Heart right ventricle (tissue), 16 donors: Measurements from ENCODE around the gene CTBP1. TPM values are rescaled to one million over a fixed set of nuclear protein-coding genes. Genes with fewer than 3 reads are reported as not detected.

Experiments used
- ATAC-seq, 8 donors: fragments of 200-7000 bp; cut with Tn5 transposase; one replicate each; pipeline ENCODE4 v1.9.1; 2020; ENCODE audit warnings: mild to moderate bottlenecking in 8 of 8, moderate library complexity in 8 of 8, moderate number of reproducible peaks in 1 of 8
- DNase-seq, 2 donors: peaks; one replicate each; pipeline ENCODE4 v3.0.0-alpha.2; 2020
- H3K27ac ChIP-seq, 10 donors: fragments of 200-600 bp; sonication (generic) in 2 of 10; one replicate each; pipeline versions ENCODE4 v1.5.0 to v1.8.0; 2020 to 2022; ENCODE audit warnings: mild to moderate bottlenecking in 3 of 10
- H3K27me3 ChIP-seq, 7 donors: fragments of 200-600 bp; one replicate each; pipeline ENCODE4 v1.8.0; 2021 to 2022; ENCODE audit warnings: mild to moderate bottlenecking in 2 of 7
- H3K36me3 ChIP-seq, 9 donors: fragments of 200-600 bp; sonication (generic) in 1 of 9; one replicate each; pipeline versions ENCODE4 v1.5.0 to v1.8.0; 2020 to 2022; ENCODE audit warnings: mild to moderate bottlenecking in 2 of 9
- H3K4me1 ChIP-seq, 9 donors: fragments of 200-600 bp; sonication (generic) in 1 of 9; one replicate each; pipeline versions ENCODE4 v1.5.0 to v1.8.0; 2020 to 2022; ENCODE audit warnings: mild to moderate bottlenecking in 4 of 9
- H3K4me3 ChIP-seq, 10 donors: fragments of 200-600 bp; sonication (generic) in 2 of 10; one replicate each; pipeline versions ENCODE4 v1.5.0 to v1.8.0; 2020 to 2022; ENCODE audit warnings: mild to moderate bottlenecking in 7 of 10, moderate library complexity in 2 of 10
- H3K9me3 ChIP-seq, 11 donors: fragments of 200-600 bp in 10 of 11; sonication (generic) in 2 of 11; one replicate each; pipeline versions ENCODE4 v1.5.0 to v1.8.0; 2013 to 2022; ENCODE audit warnings: mild to moderate bottlenecking in 2 of 11, control low read depth in 1 of 11, moderate library complexity in 1 of 11
- CTCF ChIP-seq, 9 donors: fragments of 200-600 bp; sonication (generic) in 2 of 9; IDR thresholded peaks; one replicate each; pipeline versions ENCODE4 v1.5.0 to v1.8.0; 2021 to 2022; ENCODE audit warnings: antibody characterized with exemption in 9 of 9, mild to moderate bottlenecking in 5 of 9, moderate library complexity in 1 of 9
- WGBS, 2 donors: extraction: QIAGEN DNeasy Blood & Tissue Kit; methylation state at CpG; one replicate each; pipeline ENCODE4 v1.1.7; 2013; ENCODE audit warnings: inconsistent platforms in 1 of 2; 5-methylcytosine and 5-hydroxymethylcytosine counted together
- intact Hi-C, 10 donors: fragments of 100-400 bp; cut with DNase I; formaldehyde crosslinking; loops; one replicate each; pipeline versions ENCODE4 v1.11.1 to v1.14.2; 2022
- polyA plus RNA-seq, 2 donors: library from polyadenylated mRNA; stranded (reverse); fragments of 200-250 nt; gene quantifications; one replicate each; pipeline ENCODE4 v1.2.3, GENCODE V29; 2013
- total RNA-seq, 10 donors: library from RNA; stranded (reverse); fragmentation: NEBNext Ultra II Directional in 3 of 10; extraction: Animal tissue kit (Norgen Biotek cat#: 25700) in 3 of 10; gene quantifications; one replicate each; pipeline versions ENCODE4 v1.2.1 to v1.2.4, GENCODE V29; 2021 to 2023
- donor health status: Arrhythmogenic right ventricular cardiomyopathy.
- donor health status: ischemic (EF 13 %, LVEDD 7.1; RV severe dilation, severe dysfunction).
- donor health status: healthy with polysubstance abuse.
- donor health status: DM: no; HTN: yes; CAD: no.
- donor health status: DM: no; HTN: no; CAD: no.
- donor health status: ischemic (EF 25% LVEDD 6.9; RV normal size, moderate dysfunction).
- donor health status: ischemic (EF 25% LVEDD 5.7; RV mildly dilated, moderate dysfunction).
- donor health status: healthy.
- donor health status: DM: yes; HTN: yes; CAD: no.
- donor health status: Ischemic cardiomyopathy.
- donor health status: ischemic (EF 35%, LVEDD 5.7; RV mildly dilated, moderate dysfunction).
- donor health status: nonischemic (EF 11% LVEDD 7.7; RV severe dilation, severe dysfunction).
- donor health status: DM: yes; HTN: yes; CAD: no.
- donor health status: PGD.
- donor health status: ischemic (EF 29% LVEDD 5.4; RV normal size, mild dysfunction).
- donor health status: nonischemic (EF 23%, LVEDD 6.1; RV moderate dilation, normal function).

The CTBP1 gene
- total and polyA plus RNA-seq, 12 donors, result 98.6 to 132 (median 121) TPM

- 93 to 94% methylated on average over 20 to 21 of the region's 21 CpGs for WGBS, 2 donors
- intact Hi-C loops, result loop anchor here in 4 of 10 donors (5.0 kb wide), 3 partner anchors 34 to 41 kb away; partner anchors contain the start of genes SPON2 (in 2 of the 4) and CTBP1 (in 1 of the 4)
- H3K4me1 ChIP-seq, result peaks cover 26 to 62% (median 45%) of the 10 kb centered on the region in 9 donors
Observed at GRCh38 chr4:1206299-1207156, 42.4 kb downstream of the CTBP1 start.

GRCh38 chr4:1205586-1206298 is 43.2 kb downstream of the CTBP1 start:
- intact Hi-C loops, result loop anchor here in 4 of 10 donors (1.0 to 5.0 kb wide), 4 partner anchors 19 to 42 kb away; partner anchors contain the start of genes SPON2 (in 2 of the 4) and CTBP1 (in 1 of the 4)
- WGBS, 2 donors, result 93 to 94% methylated on average over 17 of the region's 17 CpGs

More at GRCh38 chr4:1206299-1207156, 42.4 kb downstream of the CTBP1 start:
- TF ChIP-seq CTCF (IDR thresholded peaks at IDR 0.05), result no peak
- Histone ChIP-seq H3K36me3 (peaks cover 0 to 15% (median 0%) of the 10 kb centered on the region in 9 donors), H3K4me3 (no peak overlapping the region), H3K27me3 (no peaks in the 10 kb centered on the region), H3K9me3 (no peaks in the 10 kb centered on the region), H3K27ac (no peak overlapping the region)
- ATAC-seq, result no peak
- DNase-seq, result peak in 1 of 2 donors; percentile 11

GRCh38 chr4:1204828-1205585 is 43.9 kb downstream of the CTBP1 start:
- TF ChIP-seq CTCF (IDR thresholded peaks at IDR 0.05), result no peak
- DNase-seq, result peak in 1 of 2 donors; percentile 12
- Histone ChIP-seq H3K4me1 (peaks cover 22 to 65% (median 42%) of the 10 kb centered on the region in 9 donors), H3K4me3 (no peak overlapping the region), H3K36me3 (no peaks in the 10 kb centered on the region), H3K27me3 (no peaks in the 10 kb centered on the region), H3K27ac (no peak overlapping the region), H3K9me3 (no peaks in the 10 kb centered on the region)
- 78 to 83% methylated on average over 25 of the region's 25 CpGs for WGBS, 2 donors
- intact Hi-C loops, result loop anchor here in 4 of 10 donors (1.0 to 5.0 kb wide), 4 partner anchors 19 to 42 kb away; partner anchors contain the start of genes SPON2 (in 2 of the 4) and CTBP1 (in 1 of the 4)
- no peak for ATAC-seq

More at GRCh38 chr4:1205586-1206298, 43.2 kb downstream of the CTBP1 start:
- no peaks in the 10 kb centered on the region for H3K27me3 ChIP-seq
- no peak for ATAC-seq
- no peaks in the 10 kb centered on the region for H3K9me3 ChIP-seq
- H3K4me3 ChIP-seq, result no peak overlapping the region
- H3K27ac ChIP-seq, result no peak overlapping the region
- peaks cover 26 to 66% (median 42%) of the 10 kb centered on the region in 9 donors for H3K4me1 ChIP-seq
- no peak for TF ChIP-seq CTCF (IDR thresholded peaks at IDR 0.05)
- DNase-seq, result peak in 1 of 2 donors; percentile 15
- H3K36me3 ChIP-seq, result peaks cover 0 to 7% (median 0%) of the 10 kb centered on the region in 9 donors
